ENCODE data around the gene INPP4B. TPM values are rescaled to one million over a fixed set of nuclear protein-coding genes. Genes with fewer than 3 reads are reported as not detected.

Gene INPP4B
- total RNA-seq, 1 experiment from 2014 or later: 14.3 TPM

DNA sequence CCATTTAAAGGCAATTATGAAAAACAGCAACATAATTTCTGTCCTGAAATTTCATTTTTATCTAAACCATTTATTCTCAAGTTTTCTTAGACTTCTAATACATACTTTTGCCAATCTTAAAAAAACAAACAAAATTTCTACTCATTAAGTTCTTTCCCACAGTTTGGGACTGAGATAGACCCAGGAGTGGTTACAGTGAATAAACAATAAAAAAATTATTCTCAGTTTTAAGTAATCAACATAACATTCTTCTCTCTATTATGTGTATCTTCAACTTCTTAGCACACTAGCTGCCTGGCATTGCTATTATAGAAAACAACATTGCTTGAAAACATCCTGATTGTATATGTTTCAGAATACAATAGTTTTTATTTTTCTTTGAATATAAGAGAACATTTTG is 676.9 kb downstream of the INPP4B start:
- intact Hi-C loops (cut with micrococcal nuclease): no loop called here
- no peaks in the 10 kb centered on the region for H3K27me3 ChIP-seq (ENCODE audit: insufficient read depth, low read length)
- H3K9ac ChIP-seq (ENCODE audit: low read length): no peak overlapping the region
- no peaks in the 10 kb centered on the region for H3K36me3 ChIP-seq (ENCODE audit: control insufficient read depth in 1 of 2, insufficient read depth in 2 of 2, low read length in 2 of 2)
- no peak for DNase-seq (ENCODE audit: low read depth, low spot score)
- no peak for TF ChIP-seq RAD21 (IDR thresholded peaks at IDR 0.05; ENCODE audit: low read depth)
- no peak for TF ChIP-seq ELF1 (IDR thresholded peaks at IDR 0.05; ENCODE audit: borderline replicate concordance, low read depth)
- no peak for TF ChIP-seq POLR2A (IDR thresholded peaks at IDR 0.05; ENCODE audit: borderline replicate concordance, extremely low read depth, insufficient read depth, insufficient read length)
- no peak for TF ChIP-seq EGR1 (IDR thresholded peaks at IDR 0.05; ENCODE audit: low read depth)
- no peak for TF ChIP-seq SP1 (IDR thresholded peaks at IDR 0.05; ENCODE audit: low read depth)
- TF ChIP-seq SRF (IDR thresholded peaks at IDR 0.05; ENCODE audit: low read depth): no peak
- TF ChIP-seq REST (IDR thresholded peaks at IDR 0.05; ENCODE audit: low read depth): no peak
- TF ChIP-seq, protein P1, sequence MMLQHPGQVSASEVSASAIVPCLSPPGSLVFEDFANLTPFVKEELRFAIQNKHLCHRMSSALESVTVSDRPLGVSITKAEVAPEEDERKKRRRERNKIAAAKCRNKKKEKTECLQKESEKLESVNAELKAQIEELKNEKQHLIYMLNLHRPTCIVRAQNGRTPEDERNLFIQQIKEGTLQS (IDR thresholded peaks at IDR 0.05): no peak
- TF ChIP-seq TCF7L2 (IDR thresholded peaks at IDR 0.05; ENCODE audit: borderline replicate concordance, extremely low read depth, insufficient read depth, insufficient read length): no peak
- TF ChIP-seq POLR2AphosphoS5 (IDR thresholded peaks at IDR 0.05; ENCODE audit: low read depth, low read length): no peak
- no peak for TF ChIP-seq CEBPB (IDR thresholded peaks at IDR 0.05; ENCODE audit: low read depth)
- TF ChIP-seq YY1 (IDR thresholded peaks at IDR 0.05; ENCODE audit: extremely low read depth, insufficient replicate concordance, low read depth, low read length): no peak
- no peak for TF ChIP-seq CTCF (IDR thresholded peaks at IDR 0.05 in 2 of 3, conservative IDR thresholded peaks at IDR 0.05 in 1 of 3; ENCODE audit: borderline replicate concordance in 1 of 3, insufficient read depth in 1 of 3, low read depth in 2 of 3, low read length in 2 of 3)
- TF ChIP-seq EZH2phosphoT487 (IDR thresholded peaks at IDR 0.05; ENCODE audit: borderline replicate concordance): no peak
- no peak for TF ChIP-seq ZBTB33 (IDR thresholded peaks at IDR 0.05; ENCODE audit: extremely low read depth, insufficient replicate concordance, low read length)
- no peak for TF ChIP-seq FOSL1 (IDR thresholded peaks at IDR 0.05; ENCODE audit: low read depth)
- TF ChIP-seq, protein P2, sequence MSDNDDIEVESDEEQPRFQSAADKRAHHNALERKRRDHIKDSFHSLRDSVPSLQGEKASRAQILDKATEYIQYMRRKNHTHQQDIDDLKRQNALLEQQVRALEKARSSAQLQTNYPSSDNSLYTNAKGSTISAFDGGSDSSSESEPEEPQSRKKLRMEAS (IDR thresholded peaks at IDR 0.05): no peak
- TF ChIP-seq EZH2 (IDR thresholded peaks at IDR 0.05): no peak
- no peak for TF ChIP-seq SIN3A (IDR thresholded peaks at IDR 0.05; ENCODE audit: low read depth)
- TF ChIP-seq ZFX (IDR thresholded peaks at IDR 0.05): no peak
- no peak overlapping the region for H2AFZ ChIP-seq (ENCODE audit: low read depth, low read length, poor library complexity, severe bottlenecking)
- H3K9me2 ChIP-seq (ENCODE audit: insufficient read depth): no peaks in the 10 kb centered on the region
- H3K9me3 ChIP-seq (ENCODE audit: control insufficient read depth in 1 of 2, insufficient read depth in 1 of 2, low read depth in 1 of 2, low read length in 2 of 2): no peaks in the 10 kb centered on the region
- BruUV-seq (replicated peaks): no TSS peak
- ChIA-PET CTCF (no interaction called here), POLR2A (no interaction called here), RAD21 (ENCODE audit: low non-redundant PET in 1 of 2, low total read pairs in 2 of 2, uncharacterized antibody in 2 of 2, unreplicated experiment in 2 of 2) (no interaction called here)
- H4K20me1 ChIP-seq (ENCODE audit: insufficient read depth): no peaks in the 10 kb centered on the region
- H3K79me2 ChIP-seq (ENCODE audit: insufficient read depth, low read length): no peaks in the 10 kb centered on the region
- H3K4me2 ChIP-seq (ENCODE audit: low read length): no peak overlapping the region
- no peak overlapping the region for H3K4me3 ChIP-seq (replicated peaks in 1 of 2; ENCODE audit: low read depth in 1 of 2, low read length in 2 of 2)
- H3K27ac ChIP-seq (ENCODE audit: low read depth, low read length): no peak overlapping the region
- ATAC-seq: no peak
- H3K4me1 ChIP-seq (ENCODE audit: control insufficient read depth in 1 of 2, insufficient read depth in 2 of 2, low read length in 2 of 2): no peaks in the 10 kb centered on the region
